ENCODE data around the gene PIPOX. TPM values are rescaled to one million over a fixed set of nuclear protein-coding genes. Genes with fewer than 3 reads are reported as not detected.

Gene PIPOX
- total RNA-seq, 1 donor from 2014 or later = 3.7 TPM

- H3K4me3 Mint-ChIP-seq = no peak overlapping the region
Measured at GRCh38 chr17:29031488-29031887, 11.5 kb upstream of the PIPOX start.

DNA sequence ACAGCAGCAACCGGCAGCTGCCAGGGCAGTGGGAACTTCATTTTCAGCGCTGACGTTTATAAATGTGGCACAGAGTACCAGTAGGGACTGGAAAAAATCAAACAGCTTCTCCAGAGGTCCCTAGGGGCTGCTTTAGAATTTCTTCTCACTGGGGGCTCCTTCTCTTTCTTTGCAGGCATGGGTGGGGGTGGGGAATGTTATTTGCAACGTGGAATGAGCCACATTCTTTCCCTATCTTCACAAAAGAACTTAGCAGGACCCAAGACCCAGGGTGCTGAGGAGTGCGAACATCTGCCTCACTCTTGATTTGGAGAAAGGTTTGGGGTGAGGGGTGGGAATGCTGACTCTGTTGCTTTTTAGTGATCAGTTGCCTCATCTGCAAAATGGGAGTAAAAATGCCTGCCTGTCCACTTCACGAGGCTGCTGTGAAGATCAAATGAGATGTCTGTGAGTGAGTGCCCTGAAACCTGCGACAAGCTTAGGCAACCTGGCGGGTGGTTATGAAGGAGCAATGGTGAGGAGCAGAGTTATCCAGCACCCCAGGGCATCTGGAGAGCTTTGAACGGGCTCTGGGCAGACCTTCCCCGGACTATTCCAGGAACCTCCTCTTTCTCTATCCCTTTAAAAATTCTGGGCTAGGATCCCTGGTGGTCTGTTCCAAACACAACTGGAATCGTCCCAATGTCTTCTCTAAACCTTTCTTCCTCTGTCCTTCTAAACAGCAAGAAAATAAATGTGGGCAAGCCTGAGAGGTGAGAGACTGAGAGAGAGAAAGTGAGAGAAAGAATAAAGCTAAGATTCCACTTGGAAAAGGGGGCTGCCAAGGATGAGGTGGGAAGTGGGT is 10.7 kb upstream of the PIPOX start:
- Histone ChIP-seq H3K79me2 (ENCODE audit: low read depth) (no peaks in the 10 kb centered on the region), H3K4me3 (peak overlapping the region; percentile 21), H3K36me3 (no peaks in the 10 kb centered on the region), H4K20me1 (ENCODE audit: low read depth) (no peaks in the 10 kb centered on the region), H3K9ac (no peak overlapping the region), H3F3A (ENCODE audit: low read depth) (peaks cover 65% of the 10 kb centered on the region), H2AFZ (replicated peaks) (no peak overlapping the region), H3K4me1 (peaks cover 47% of the 10 kb centered on the region), H3K9me3 (ENCODE audit: low read depth) (peaks cover 10% of the 10 kb centered on the region), H3K27me3 (no peaks in the 10 kb centered on the region), H3K4me2 (peak overlapping the region; percentile 67), H3K27ac (peak overlapping the region; percentile 93)
- peaks cover 42% of the 10 kb centered on the region for H3K4me1 Mint-ChIP-seq
- peak overlapping the region; percentile 80 for H3K27ac Mint-ChIP-seq
- peak overlapping the region; percentile 18 for H3K4me3 Mint-ChIP-seq
- H3K27me3 Mint-ChIP-seq (ENCODE audit: insufficient read depth, low read depth) = peaks cover 48% of the 10 kb centered on the region
- TF ChIP-seq, protein P1, sequence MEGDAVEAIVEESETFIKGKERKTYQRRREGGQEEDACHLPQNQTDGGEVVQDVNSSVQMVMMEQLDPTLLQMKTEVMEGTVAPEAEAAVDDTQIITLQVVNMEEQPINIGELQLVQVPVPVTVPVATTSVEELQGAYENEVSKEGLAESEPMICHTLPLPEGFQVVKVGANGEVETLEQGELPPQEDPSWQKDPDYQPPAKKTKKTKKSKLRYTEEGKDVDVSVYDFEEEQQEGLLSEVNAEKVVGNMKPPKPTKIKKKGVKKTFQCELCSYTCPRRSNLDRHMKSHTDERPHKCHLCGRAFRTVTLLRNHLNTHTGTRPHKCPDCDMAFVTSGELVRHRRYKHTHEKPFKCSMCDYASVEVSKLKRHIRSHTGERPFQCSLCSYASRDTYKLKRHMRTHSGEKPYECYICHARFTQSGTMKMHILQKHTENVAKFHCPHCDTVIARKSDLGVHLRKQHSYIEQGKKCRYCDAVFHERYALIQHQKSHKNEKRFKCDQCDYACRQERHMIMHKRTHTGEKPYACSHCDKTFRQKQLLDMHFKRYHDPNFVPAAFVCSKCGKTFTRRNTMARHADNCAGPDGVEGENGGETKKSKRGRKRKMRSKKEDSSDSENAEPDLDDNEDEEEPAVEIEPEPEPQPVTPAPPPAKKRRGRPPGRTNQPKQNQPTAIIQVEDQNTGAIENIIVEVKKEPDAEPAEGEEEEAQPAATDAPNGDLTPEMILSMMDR (IDR thresholded peaks at IDR 0.05) = no peak
- no peak for TF ChIP-seq EZH2phosphoT487 (IDR thresholded peaks at IDR 0.05)
- TF ChIP-seq EZH2 (IDR thresholded peaks at IDR 0.05) = no peak
- H3K36me3 Mint-ChIP-seq = peaks cover 8% of the 10 kb centered on the region
- no peak for DNase-seq (ENCODE audit: low spot score)
- H3K9me3 Mint-ChIP-seq = peaks cover 42% of the 10 kb centered on the region

More at GRCh38 chr17:29031488-29031887, 11.5 kb upstream of the PIPOX start:
- peak overlapping the region; percentile 21 for H3K4me3 ChIP-seq
- H3K27ac ChIP-seq = peak overlapping the region; percentile 66
- Mint-ChIP-seq H3K36me3 (peaks cover 8% of the 10 kb centered on the region), H3K27me3 (ENCODE audit: insufficient read depth, low read depth) (peaks cover 51% of the 10 kb centered on the region), H3K4me1 (peaks cover 48% of the 10 kb centered on the region), H3K9me3 (peaks cover 42% of the 10 kb centered on the region), H3K27ac (no peak overlapping the region)
- H3K36me3 ChIP-seq = no peaks in the 10 kb centered on the region
- no peaks in the 10 kb centered on the region for H4K20me1 ChIP-seq (ENCODE audit: low read depth)
- H2AFZ ChIP-seq (replicated peaks) = no peak overlapping the region
- no peak overlapping the region for H3K9ac ChIP-seq
- no peaks in the 10 kb centered on the region for H3K79me2 ChIP-seq (ENCODE audit: low read depth)
- peaks cover 10% of the 10 kb centered on the region for H3K9me3 ChIP-seq (ENCODE audit: low read depth)
- peaks cover 63% of the 10 kb centered on the region for H3F3A ChIP-seq (ENCODE audit: low read depth)
- TF ChIP-seq EZH2phosphoT487 (IDR thresholded peaks at IDR 0.05) (no peak), EZH2 (IDR thresholded peaks at IDR 0.05) (no peak)
- no peaks in the 10 kb centered on the region for H3K27me3 ChIP-seq
- H3K4me1 ChIP-seq = peaks cover 46% of the 10 kb centered on the region
- peak overlapping the region; percentile 67 for H3K4me2 ChIP-seq
- DNase-seq (ENCODE audit: low spot score) = no peak

DNA sequence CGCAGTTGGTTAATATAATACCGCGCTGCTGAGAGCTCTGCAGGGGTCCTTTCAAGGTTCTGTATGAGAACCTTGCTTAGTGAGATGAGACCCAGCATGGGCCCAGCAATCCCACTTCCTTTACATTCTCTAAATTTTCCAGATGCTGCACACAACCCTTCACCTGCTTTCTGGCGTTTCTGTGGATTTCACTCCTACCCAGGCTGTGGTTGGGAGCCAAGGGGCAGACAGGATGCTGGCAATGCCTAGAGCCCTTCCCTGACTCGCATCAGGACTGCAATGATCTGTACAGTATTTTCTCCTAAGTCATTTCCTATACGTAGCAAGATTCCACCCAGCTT is 10.1 kb upstream of the PIPOX start:
- Histone ChIP-seq H3K4me3 (peak overlapping the region; percentile 21), H3K9me3 (ENCODE audit: low read depth) (peaks cover 10% of the 10 kb centered on the region), H3K4me1 (peaks cover 47% of the 10 kb centered on the region), H3K27ac (peak overlapping the region; percentile 93), H4K20me1 (ENCODE audit: low read depth) (no peaks in the 10 kb centered on the region), H3F3A (ENCODE audit: low read depth) (peaks cover 65% of the 10 kb centered on the region), H3K27me3 (no peaks in the 10 kb centered on the region), H3K9ac (no peak overlapping the region), H2AFZ (replicated peaks) (no peak overlapping the region), H3K4me2 (peak overlapping the region; percentile 67), H3K36me3 (no peaks in the 10 kb centered on the region), H3K79me2 (ENCODE audit: low read depth) (no peaks in the 10 kb centered on the region)
- H3K27ac Mint-ChIP-seq = peak overlapping the region; percentile 80
- DNase-seq (ENCODE audit: low spot score) = peak; percentile 61
- peaks cover 8% of the 10 kb centered on the region for H3K36me3 Mint-ChIP-seq
- peaks cover 45% of the 10 kb centered on the region for H3K27me3 Mint-ChIP-seq (ENCODE audit: insufficient read depth, low read depth)
- TF ChIP-seq, protein P1 (IDR thresholded peaks at IDR 0.05) = no peak
- no peak for TF ChIP-seq EZH2 (IDR thresholded peaks at IDR 0.05)
- H3K9me3 Mint-ChIP-seq = peaks cover 42% of the 10 kb centered on the region
- peaks cover 36% of the 10 kb centered on the region for H3K4me1 Mint-ChIP-seq
- no peak overlapping the region for H3K4me3 Mint-ChIP-seq

- Histone ChIP-seq H3K4me1 (peaks cover 53% of the 10 kb centered on the region), H3K79me2 (ENCODE audit: low read depth) (no peaks in the 10 kb centered on the region), H3K27ac (no peak overlapping the region), H3K27me3 (no peaks in the 10 kb centered on the region), H3F3A (ENCODE audit: low read depth) (peaks cover 75% of the 10 kb centered on the region), H3K4me3 (no peak overlapping the region), H3K36me3 (no peaks in the 10 kb centered on the region), H3K4me2 (no peak overlapping the region), H2AFZ (replicated peaks) (no peak overlapping the region), H4K20me1 (ENCODE audit: low read depth) (no peaks in the 10 kb centered on the region), H3K9ac (no peak overlapping the region), H3K9me3 (ENCODE audit: low read depth) (peaks cover 10% of the 10 kb centered on the region)
- Mint-ChIP-seq H3K4me3 (no peak overlapping the region), H3K9me3 (peaks cover 42% of the 10 kb centered on the region), H3K27ac (no peak overlapping the region), H3K4me1 (peaks cover 22% of the 10 kb centered on the region), H3K36me3 (peaks cover 8% of the 10 kb centered on the region), H3K27me3 (ENCODE audit: insufficient read depth, low read depth) (peaks cover 35% of the 10 kb centered on the region)
- TF ChIP-seq EZH2 (IDR thresholded peaks at IDR 0.05) (no peak), EZH2phosphoT487 (IDR thresholded peaks at IDR 0.05) (no peak)
- TF ChIP-seq, protein P1 (IDR thresholded peaks at IDR 0.05) = no peak
- no peak for DNase-seq (ENCODE audit: low spot score)
Measured at GRCh38 chr17:29034510-29034909, 8.4 kb upstream of the PIPOX start.
